SK-N-SH (cell line): ENCODE data around the gene FNDC11. TPM values are rescaled to one million over a fixed set of nuclear protein-coding genes. Genes with fewer than 3 reads are reported as not detected.

Experiments
- CTCF ChIA-PET: fragments of 300-600, 350-600 bp; formaldehyde crosslinking; extraction: SDS; loops from one replicate; lab custom pipeline; 2021; lab: Yijun Ruan, JAX
- POLR2A ChIA-PET: fragments of 350-600 bp; sonication (Branson Sonifier 250); formaldehyde crosslinking; extraction: SDS; loops from one replicate; lab custom pipeline; 2020; ENCODE audit warnings: antibody characterized with exemption, inconsistent platforms; lab: Yijun Ruan, JAX
- DNase-seq: peaks from one replicate; pipeline ENCODE4 v3.0.0; 2012
- H2AFZ ChIP-seq: fragments of 200-600 bp; sonication (generic); 2 replicates; pipeline ENCODE4 v1.8.1; 2016; ENCODE audit warnings: antibody characterized with exemption, mild to moderate bottlenecking, low read depth
- H3F3A ChIP-seq: fragments of 200-600 bp; sonication (generic); replicated peaks from 2 replicates; pipeline ENCODE3; 2016; ENCODE audit warnings: antibody characterized with exemption, mild to moderate bottlenecking; ENCODE audit not compliant: insufficient read depth
- H3K27ac ChIP-seq, 2 experiments: fragments of 200-500 bp in 1 of 2; fragments of 200-600 bp in 1 of 2; sonication (Bioruptor generic) in 1 of 2; sonication (generic), shearing (Covaris generic) in 1 of 2; 2 replicates each; pipeline versions ENCODE4 v1.5.1 to v1.6.1; 2014 to 2016; ENCODE audit warnings: low read depth in 2 of 2, inconsistent platforms in 1 of 2, low read length in 1 of 2, mild to moderate bottlenecking in 1 of 2, mixed read lengths in 1 of 2
- H3K27me3 ChIP-seq: fragments of 200-600 bp; sonication (generic), shearing (Covaris generic); 2 replicates; pipeline ENCODE4 v1.6.1; 2016; ENCODE audit warnings: mixed run types; ENCODE audit not compliant: insufficient read depth
- H3K36me3 ChIP-seq, 2 experiments: fragments of 200-500 bp in 1 of 2; fragments of 200-600 bp in 1 of 2; sonication (Bioruptor generic) in 1 of 2; sonication (generic) in 1 of 2; replicated peaks in 1 of 2; 2 replicates each; pipeline versions ENCODE3 to v1.5.1; 2014 to 2016; ENCODE audit warnings: low read length in 1 of 2, mild to moderate bottlenecking in 1 of 2; ENCODE audit not compliant: insufficient read depth in 2 of 2, control insufficient read depth in 1 of 2
- H3K4me1 ChIP-seq, 2 experiments: fragments of 200-500 bp in 1 of 2; fragments of 200-600 bp in 1 of 2; sonication (Bioruptor generic) in 1 of 2; sonication (generic), shearing (Covaris generic) in 1 of 2; 2 replicates each; pipeline versions ENCODE4 v1.5.1 to v1.6.1; 2014 to 2016; ENCODE audit warnings: low read depth in 1 of 2, low read length in 1 of 2, mixed run types in 1 of 2; ENCODE audit not compliant: insufficient read depth in 2 of 2, control insufficient read depth in 1 of 2
- H3K4me2 ChIP-seq: fragments of 200-600 bp; sonication (generic), shearing (Covaris generic); 2 replicates; pipeline ENCODE4 v1.6.1; 2017; ENCODE audit warnings: mixed run types
- H3K4me3 ChIP-seq, 2 experiments: fragments of 200-500 bp in 1 of 2; fragments of 200-600 bp in 1 of 2; sonication (Bioruptor generic) in 1 of 2; sonication (generic), shearing (Covaris generic) in 1 of 2; 2 replicates each; pipeline versions ENCODE4 v1.5.1 to v1.8.1; 2014 to 2016; ENCODE audit warnings: low read depth in 2 of 2, inconsistent platforms in 1 of 2, low read length in 1 of 2, mild to moderate bottlenecking in 1 of 2, mixed read lengths in 1 of 2, moderate library complexity in 1 of 2
- H3K79me2 ChIP-seq: fragments of 200-600 bp; sonication (generic); 2 replicates; pipeline ENCODE4 v1.8.1; 2017; ENCODE audit warnings: mild to moderate bottlenecking; ENCODE audit not compliant: insufficient read depth
- H3K9ac ChIP-seq: fragments of 200-600 bp; sonication (generic); 2 replicates; pipeline ENCODE4 v1.6.1; 2017; ENCODE audit warnings: mixed run types
- H3K9me2 ChIP-seq: fragments of 200-600 bp; sonication (generic); 2 replicates; pipeline ENCODE4 v1.6.1; 2017; ENCODE audit warnings: mixed run types
- H3K9me3 ChIP-seq: fragments of 200-600 bp; sonication (generic); 2 replicates; pipeline ENCODE4 v1.6.1; 2017; ENCODE audit warnings: mixed run types, mild to moderate bottlenecking, moderate library complexity
- H4K20me1 ChIP-seq: fragments of 200-600 bp; sonication (generic); 2 replicates; pipeline ENCODE4 v1.6.1; 2017; ENCODE audit warnings: mild to moderate bottlenecking, mixed run types; ENCODE audit not compliant: insufficient read depth
- CTCF ChIP-seq: fragments of 200-600 bp; sonication (generic); IDR thresholded peaks from 2 replicates; pipeline ENCODE4 v1.6.1; 2017; ENCODE audit warnings: antibody characterized with exemption, mild to moderate bottlenecking, moderate library complexity
- EP300 ChIP-seq, 2 experiments: IDR thresholded peaks; 2 replicates each; pipeline versions ENCODE4 v1.4.0 to v1.6.1; 2012; ENCODE audit warnings: borderline replicate concordance in 1 of 2, low read depth in 1 of 2, low read length in 1 of 2
- EZH2phosphoT487 ChIP-seq: fragments of 200-600 bp; sonication (generic); IDR thresholded peaks from 2 replicates; pipeline ENCODE4 v1.6.1; 2017; ENCODE audit warnings: low read depth, mixed run types, mild to moderate bottlenecking, antibody characterized with exemption, moderate library complexity, borderline replicate concordance
- FOXM1 ChIP-seq: IDR thresholded peaks from 2 replicates; pipeline ENCODE4 v1.4.0; 2012; ENCODE audit warnings: low read depth, mild to moderate bottlenecking
- GABPA ChIP-seq: IDR thresholded peaks from 2 replicates; pipeline ENCODE4 v1.4.0; 2012; ENCODE audit warnings: low read depth, mild to moderate bottlenecking
- GATA2 ChIP-seq: sonication (generic); formaldehyde crosslinking; IDR thresholded peaks from 2 replicates; pipeline ENCODE4 v1.5.0; 2020; ENCODE audit warnings: mild to moderate bottlenecking, missing genetic modification reagents
- IRF3 ChIP-seq: fragments of 150-350 bp; IDR thresholded peaks from 2 replicates; pipeline ENCODE4 v1.6.1; 2016; ENCODE audit warnings: mild to moderate bottlenecking, low read depth, low read length
- MAX ChIP-seq: IDR thresholded peaks from 2 replicates; pipeline ENCODE4 v1.4.0; 2012; ENCODE audit warnings: low read depth
- MEF2A ChIP-seq: IDR thresholded peaks from 2 replicates; pipeline ENCODE4 v1.4.0; 2012; ENCODE audit warnings: low read depth, borderline replicate concordance
- MXI1 ChIP-seq: IDR thresholded peaks from 2 replicates; pipeline ENCODE4 v1.6.1; 2012; ENCODE audit warnings: mild to moderate bottlenecking, low read depth, low read length, improper control_type of control experiment
- NFIC ChIP-seq: IDR thresholded peaks from 2 replicates; pipeline ENCODE4 v1.4.0; 2012; ENCODE audit warnings: borderline replicate concordance
- NRF1 ChIP-seq: IDR thresholded peaks from 2 replicates; pipeline ENCODE4 v1.6.1; 2012; ENCODE audit warnings: low read depth, mild to moderate bottlenecking, low read length
- RFX5 ChIP-seq: IDR thresholded peaks from 2 replicates; pipeline ENCODE4 v1.6.1; 2012; ENCODE audit warnings: mild to moderate bottlenecking, improper control_type of control experiment, low read length
- RXRA ChIP-seq: IDR thresholded peaks from 2 replicates; pipeline ENCODE4 v1.4.0; 2012; ENCODE audit warnings: low read depth, mild to moderate bottlenecking, borderline replicate concordance
- SMC3 ChIP-seq: IDR thresholded peaks from 2 replicates; pipeline ENCODE4 v1.6.1; 2012; ENCODE audit warnings: low read depth, low read length, improper control_type of control experiment
- TAF1 ChIP-seq: IDR thresholded peaks from 2 replicates; pipeline ENCODE4 v1.6.1; 2012; ENCODE audit warnings: low read depth, mild to moderate bottlenecking, low read length, moderate library complexity, borderline replicate concordance
- ZBTB33 ChIP-seq: IDR thresholded peaks from 2 replicates; pipeline ENCODE4 v1.4.0; 2012; ENCODE audit warnings: low read depth, borderline replicate concordance
- WGBS: methylation state at CpG from one replicate; pipeline ENCODE4 v1.1.6; 2017; ENCODE audit warnings: low lambda C conversion rate; 5-methylcytosine and 5-hydroxymethylcytosine counted together
- polyA plus RNA-seq, 3 experiments: library from polyadenylated mRNA; depleted of rRNA; stranded (reverse); fragments of >200 nt; gene quantifications; 2 replicates each; pipeline ENCODE4 v1.2.3, GENCODE V29; 2012

The FNDC11 gene
- polyA plus RNA-seq, 1 of the 3 experiments (the other 2 are of a cell fraction): 5.5 TPM

GRCh38 chr20:63565021-63565698 is 11.2 kb downstream of the FNDC11 start (continued):
- no peak for TF ChIP-seq GATA2 (CRISPR knock-in tag)
- TF ChIP-seq, all 33 proteins: peak for 0

- peaks cover 0 to 32% of the 10 kb centered on the region in 2 experiments for H3K36me3 ChIP-seq
- no peak overlapping the region for H3K4me2 ChIP-seq
- H3K9me2 ChIP-seq: no peaks in the 10 kb centered on the region
- WGBS: 96% methylated on average over 19 of the region's 43 CpGs
- H3K9ac ChIP-seq: no peak overlapping the region
- H3K4me1 ChIP-seq: no peaks in the 10 kb centered on the region
- TF ChIP-seq NFIC: no peak
- no peak for TF ChIP-seq ZBTB33
- TF ChIP-seq NRF1: no peak
- no peak for TF ChIP-seq EP300 (IDR thresholded peaks at IDR 0.05; ENCODE audit: borderline replicate concordance in 1 of 2, low read depth in 1 of 2, low read length in 1 of 2)
- no peak for TF ChIP-seq GABPA
- no peak for TF ChIP-seq EZH2phosphoT487
- TF ChIP-seq FOXM1: no peak
- no peak for TF ChIP-seq RXRA
- no peak for TF ChIP-seq MEF2A
- TF ChIP-seq CTCF: no peak
- no peak for TF ChIP-seq RFX5
- TF ChIP-seq MXI1: no peak
- no peak for TF ChIP-seq MAX
- TF ChIP-seq SMC3: no peak
- no peak for TF ChIP-seq IRF3
- TF ChIP-seq TAF1: no peak
- H3F3A ChIP-seq: no peaks in the 10 kb centered on the region
- no peaks in the 10 kb centered on the region for H3K9me3 ChIP-seq
- no peak overlapping the region for H2AFZ ChIP-seq
- H3K79me2 ChIP-seq: no peaks in the 10 kb centered on the region
- CTCF ChIA-PET: interaction anchor here (3.6 kb wide), 1 partner anchor 28 kb away, joined by 12 read pairs; the partner anchor contains the start of gene PTK6
- no peak for DNase-seq
- POLR2A ChIA-PET: no interaction called here
- H3K4me3 ChIP-seq: no peak overlapping the region
- no peak overlapping the region for H3K27ac ChIP-seq
- no peaks in the 10 kb centered on the region for H3K27me3 ChIP-seq
- H4K20me1 ChIP-seq: no peaks in the 10 kb centered on the region
Observed at GRCh38 chr20:63565699-63566335, 11.9 kb downstream of the FNDC11 start.
